ENCODE measurements around the gene HOXA10. TPM values are rescaled to one million over a fixed set of nuclear protein-coding genes. Genes with fewer than 3 reads are reported as not detected.
A peak's percentile ranks its signal among the peaks of the same experiment; 100 is the strongest.

HOXA10 gene
- polyA plus RNA-seq, 3 donors, result 0.09 to 3.2 (median 0.33) TPM

GRCh38 chr7:27180431-27181420, 6.6 kb upstream of the HOXA10 start:
- Histone ChIP-seq H3K27me3 (ENCODE audit: control insufficient read depth in 2 of 2, insufficient read depth in 2 of 2, low read length in 2 of 2) (peaks cover 52 to 99% of the 10 kb centered on the region in 2 donors), H3K4me2 (replicated peaks; ENCODE audit: extremely low read depth, low read length, poor library complexity, severe bottlenecking) (no peak overlapping the region), H2AFZ (ENCODE audit: insufficient read depth, low read depth, low read length, poor library complexity, severe bottlenecking) (no peak overlapping the region), H3K4me3 (replicated peaks in 1 of 3; ENCODE audit: low read depth in 2 of 3, low read length in 3 of 3) (no peak overlapping the region), H3K4me1 (ENCODE audit: control insufficient read depth in 1 of 2, insufficient read depth in 2 of 2, low read length in 2 of 2) (peaks cover 30 to 34% of the 10 kb centered on the region in 2 donors), H3K9ac (ENCODE audit: insufficient read depth, low read length, poor library complexity, severe bottlenecking) (no peak overlapping the region), H3K36me3 (replicated peaks in 1 of 2; ENCODE audit: control insufficient read depth in 1 of 2, insufficient read depth in 2 of 2, low read length in 2 of 2) (no peaks in the 10 kb centered on the region), H3K9me3 (replicated peaks in 1 of 2; ENCODE audit: control insufficient read depth in 1 of 2, insufficient read depth in 1 of 2, low read length in 2 of 2) (peaks cover 7 to 36% of the 10 kb centered on the region in 2 donors), H3K79me2 (ENCODE audit: insufficient read depth, low read length) (no peaks in the 10 kb centered on the region), H3K27ac (ENCODE audit: low read depth in 1 of 2, low read length in 2 of 2) (no peak overlapping the region), H4K20me1 (ENCODE audit: insufficient read depth, low read length) (no peaks in the 10 kb centered on the region)
- intact Hi-C loops (cut with micrococcal nuclease), result no loop called here
- TF ChIP-seq, protein P1, sequence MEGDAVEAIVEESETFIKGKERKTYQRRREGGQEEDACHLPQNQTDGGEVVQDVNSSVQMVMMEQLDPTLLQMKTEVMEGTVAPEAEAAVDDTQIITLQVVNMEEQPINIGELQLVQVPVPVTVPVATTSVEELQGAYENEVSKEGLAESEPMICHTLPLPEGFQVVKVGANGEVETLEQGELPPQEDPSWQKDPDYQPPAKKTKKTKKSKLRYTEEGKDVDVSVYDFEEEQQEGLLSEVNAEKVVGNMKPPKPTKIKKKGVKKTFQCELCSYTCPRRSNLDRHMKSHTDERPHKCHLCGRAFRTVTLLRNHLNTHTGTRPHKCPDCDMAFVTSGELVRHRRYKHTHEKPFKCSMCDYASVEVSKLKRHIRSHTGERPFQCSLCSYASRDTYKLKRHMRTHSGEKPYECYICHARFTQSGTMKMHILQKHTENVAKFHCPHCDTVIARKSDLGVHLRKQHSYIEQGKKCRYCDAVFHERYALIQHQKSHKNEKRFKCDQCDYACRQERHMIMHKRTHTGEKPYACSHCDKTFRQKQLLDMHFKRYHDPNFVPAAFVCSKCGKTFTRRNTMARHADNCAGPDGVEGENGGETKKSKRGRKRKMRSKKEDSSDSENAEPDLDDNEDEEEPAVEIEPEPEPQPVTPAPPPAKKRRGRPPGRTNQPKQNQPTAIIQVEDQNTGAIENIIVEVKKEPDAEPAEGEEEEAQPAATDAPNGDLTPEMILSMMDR (IDR thresholded peaks at IDR 0.05), result no peak
- Mint-ChIP-seq H3K4me3 (peak overlapping the region in 1 of 2 donors; percentile 89), H3K4me1 (peaks cover 34% of the 10 kb centered on the region), H3K9me3 (peaks cover 3 to 33% (median 17%) of the 10 kb centered on the region in 7 donors), H3K27me3 (ENCODE audit: low read depth in 3 of 3) (peaks cover 88 to 96% (median 96%) of the 10 kb centered on the region in 3 donors), H3K27ac (no peak overlapping the region), H3K36me3 (peaks cover 7 to 17% of the 10 kb centered on the region in 2 donors)
- DNase-seq, result no peak
- WGBS (ENCODE audit: insufficient coverage), result 78% methylated on average over 6 of the region's 12 CpGs

- Mint-ChIP-seq H3K27ac (peak overlapping the region in 1 of 7 donors; percentile 7), H3K27me3 (ENCODE audit: low read depth in 3 of 3) (peaks cover 88 to 96% (median 96%) of the 10 kb centered on the region in 3 donors), H3K36me3 (peaks cover 2 to 14% of the 10 kb centered on the region in 2 donors), H3K9me3 (peaks cover 2 to 30% (median 12%) of the 10 kb centered on the region in 7 donors), H3K4me1 (peaks cover 27% of the 10 kb centered on the region), H3K4me3 (peak overlapping the region; percentile 59 to 89)
- H3K36me3 ChIP-seq (replicated peaks in 1 of 2; ENCODE audit: control insufficient read depth in 1 of 2, insufficient read depth in 2 of 2, low read length in 2 of 2), result no peaks in the 10 kb centered on the region
- peak; percentile 65 to 70 (median 67) for DNase-seq
- H3K4me1 ChIP-seq (ENCODE audit: control insufficient read depth in 1 of 2, insufficient read depth in 2 of 2, low read length in 2 of 2), result peaks cover 20 to 25% of the 10 kb centered on the region in 2 donors
- H3K79me2 ChIP-seq (ENCODE audit: insufficient read depth, low read length), result no peaks in the 10 kb centered on the region
- no peak overlapping the region for H2AFZ ChIP-seq (ENCODE audit: insufficient read depth, low read depth, low read length, poor library complexity, severe bottlenecking)
- H3K4me3 ChIP-seq (replicated peaks in 1 of 3; ENCODE audit: low read depth in 2 of 3, low read length in 3 of 3), result peak overlapping the region in 1 of 3 experiments; percentile 38
- TF ChIP-seq, protein P1 (IDR thresholded peaks at IDR 0.05), result peak; percentile 94
- intact Hi-C loops (cut with micrococcal nuclease), result no loop called here
- H3K9me3 ChIP-seq (replicated peaks in 1 of 2; ENCODE audit: control insufficient read depth in 1 of 2, insufficient read depth in 1 of 2, low read length in 2 of 2), result peaks cover 5 to 34% of the 10 kb centered on the region in 2 donors
- H3K9ac ChIP-seq (ENCODE audit: insufficient read depth, low read length, poor library complexity, severe bottlenecking), result no peak overlapping the region
- H3K27ac ChIP-seq (ENCODE audit: low read depth in 1 of 2, low read length in 2 of 2), result no peak overlapping the region
- no peaks in the 10 kb centered on the region for H4K20me1 ChIP-seq (ENCODE audit: insufficient read depth, low read length)
- 14% methylated on average over 28 of the region's 56 CpGs for WGBS (ENCODE audit: insufficient coverage)
- H3K27me3 ChIP-seq (ENCODE audit: control insufficient read depth in 2 of 2, insufficient read depth in 2 of 2, low read length in 2 of 2), result peaks cover 50 to 99% of the 10 kb centered on the region in 2 donors
- H3K4me2 ChIP-seq (replicated peaks; ENCODE audit: extremely low read depth, low read length, poor library complexity, severe bottlenecking), result peak overlapping the region; percentile 53
These were observed 5.6 kb upstream of the HOXA10 start for GRCh38 chr7:27179503-27180430.

Measured in CD14-positive monocyte (primary cell).